Mammary epithelial cell (primary cell): ENCODE results near the gene DDX6.

Experiments
- CTCF ChIP-seq, 2 donors: IDR thresholded peaks in 1 of 2; conservative IDR thresholded peaks in 1 of 2; 2 replicates each; pipeline ENCODE4 v1.5.1; 2011 to 2012; ENCODE audit warnings: inconsistent platforms in 2 of 2, low read length in 2 of 2, mild to moderate bottlenecking in 2 of 2, control low read depth in 1 of 2, low read depth in 1 of 2; ENCODE audit not compliant: insufficient read depth in 1 of 2; ENCODE audit errors: extremely low read depth in 1 of 2
- EZH2 ChIP-seq: IDR thresholded peaks from 2 replicates; pipeline ENCODE4 v1.6.1; 2012; ENCODE audit warnings: low read length, inconsistent platforms, borderline replicate concordance

GRCh38 chr11:118827118-118827517 is 36.2 kb upstream of the DDX6 start:
- TF ChIP-seq CTCF (conservative IDR thresholded peaks at IDR 0.05 in 1 of 2, IDR thresholded peaks at IDR 0.05 in 1 of 2; ENCODE audit: extremely low read depth in 1 of 2, insufficient read depth in 1 of 2, low read depth in 1 of 2, low read length in 2 of 2) (no peak), EZH2 (no peak)
